GM12878 (cell line): ENCODE measurements around the gene MTO1.

Experiments used
- CHD4 ChIP-seq: fragments of 200-600 bp; sonication (generic); IDR thresholded peaks from 2 replicates; pipeline ENCODE4 v1.6.1; 2016; ENCODE audit warnings: mild to moderate bottlenecking
- CTCF ChIP-seq, 3 experiments: IDR thresholded peaks in 2 of 3; conservative IDR thresholded peaks in 1 of 3; 2 replicates each; pipeline ENCODE4 v1.5.1; 2011; ENCODE audit warnings: low read depth in 3 of 3, low read length in 3 of 3, mild to moderate bottlenecking in 3 of 3, control low read depth in 2 of 3, moderate library complexity in 2 of 3, inconsistent platforms in 1 of 3, mixed read lengths in 1 of 3; ENCODE audit not compliant: control insufficient read depth in 2 of 3, insufficient read depth in 1 of 3; ENCODE audit errors: extremely low read depth in 1 of 3
- EZH2 ChIP-seq: IDR thresholded peaks from 2 replicates; pipeline ENCODE4 v1.6.1; 2012; ENCODE audit warnings: low read depth, mild to moderate bottlenecking, control low read depth, inconsistent platforms, low read length, borderline replicate concordance; ENCODE audit not compliant: control insufficient read depth
- NR2C2 ChIP-seq: IDR thresholded peaks from 2 replicates; pipeline ENCODE4 v1.6.1; 2011; ENCODE audit warnings: borderline replicate concordance, low read depth; ENCODE audit not compliant: control insufficient read depth, insufficient read length
- POLR2AphosphoS2 ChIP-seq: IDR thresholded peaks from 2 replicates; pipeline ENCODE4 v1.6.1; 2011; ENCODE audit warnings: low read depth, mild to moderate bottlenecking, low read length, improper control_type of control experiment, moderate library complexity
- ZNF274 ChIP-seq: IDR thresholded peaks from one replicate; pipeline ENCODE4 v1.8.0; 2011; ENCODE audit not compliant: insufficient read length, insufficient read depth

- no peak for TF ChIP-seq NR2C2
- no peak for TF ChIP-seq CTCF (IDR thresholded peaks at IDR 0.05 in 2 of 3, conservative IDR thresholded peaks at IDR 0.05 in 1 of 3; ENCODE audit: control insufficient read depth in 2 of 3, extremely low read depth in 1 of 3, insufficient read depth in 1 of 3, low read depth in 3 of 3, low read length in 3 of 3)
- no peak for TF ChIP-seq CHD4
- TF ChIP-seq POLR2AphosphoS2: no peak
- no peak for TF ChIP-seq EZH2
- TF ChIP-seq ZNF274: no peak
Observed at GRCh38 chr6:73413102-73413501, 48.4 kb upstream of the MTO1 start.
